Loucy (cell line): ENCODE results near the gene LGR4.

Source experiments
- H2AFZ ChIP-seq: fragments of 200-600 bp; sonication (generic); 2 replicates; pipeline ENCODE4 v1.6.0; 2016; ENCODE audit warnings: antibody characterized with exemption, mild to moderate bottlenecking, low read length, moderate library complexity
- H3F3A ChIP-seq: fragments of 200-600 bp; 2 replicates; pipeline ENCODE4 v1.6.0; 2016; ENCODE audit warnings: antibody characterized with exemption, low read depth, mild to moderate bottlenecking
- H3K27me3 ChIP-seq: fragments of 200-600 bp; sonication (generic); 2 replicates; pipeline ENCODE4 v1.6.1; 2014; ENCODE audit warnings: low read length, mild to moderate bottlenecking; ENCODE audit not compliant: insufficient read depth, poor library complexity, severe bottlenecking
- H3K36me3 ChIP-seq: fragments of 200-600 bp; sonication (generic); 2 replicates; pipeline ENCODE4 v1.6.1; 2016; ENCODE audit warnings: low read length; ENCODE audit not compliant: insufficient read depth
- H3K4me1 ChIP-seq: fragments of 200-600 bp; sonication (generic); 2 replicates; pipeline ENCODE4 v1.5.1; 2014; ENCODE audit warnings: low read length, mild to moderate bottlenecking; ENCODE audit not compliant: insufficient read depth, poor library complexity, severe bottlenecking
- H3K4me2 ChIP-seq: fragments of 200-600 bp; sonication (generic); 2 replicates; pipeline ENCODE4 v1.6.0; 2014; ENCODE audit warnings: antibody characterized with exemption, low read length, low read depth, mild to moderate bottlenecking; ENCODE audit not compliant: poor library complexity, severe bottlenecking
- H3K4me3 ChIP-seq: fragments of 200-600 bp; sonication (generic); 2 replicates; pipeline ENCODE4 v1.5.1; 2014; ENCODE audit warnings: low read length, mild to moderate bottlenecking, mixed read lengths; ENCODE audit not compliant: poor library complexity, severe bottlenecking
- H3K79me2 ChIP-seq: fragments of 200-600 bp; sonication (generic); 2 replicates; pipeline ENCODE4 v1.6.1; 2014; ENCODE audit warnings: low read length; ENCODE audit not compliant: insufficient read depth
- H3K9ac ChIP-seq: fragments of 200-600 bp; sonication (generic); 2 replicates; pipeline ENCODE4 v1.6.0; 2014; ENCODE audit warnings: mild to moderate bottlenecking, low read depth, low read length, moderate library complexity; ENCODE audit not compliant: poor library complexity, severe bottlenecking
- H3K9me2 ChIP-seq: fragments of 200-600 bp; sonication (generic); replicated peaks from 2 replicates; pipeline ENCODE4 v1.6.1; 2016; ENCODE audit warnings: low read depth, low read length, mixed read lengths
- H3K9me3 ChIP-seq: fragments of 200-600 bp; sonication (generic); 2 replicates; pipeline ENCODE4 v1.6.1; 2014; ENCODE audit warnings: mild to moderate bottlenecking, antibody characterized with exemption, low read length, low read depth; ENCODE audit not compliant: insufficient read depth
- H4K20me1 ChIP-seq: fragments of 200-600 bp; sonication (generic); 2 replicates; pipeline ENCODE4 v1.6.0; 2014; ENCODE audit warnings: antibody characterized with exemption, low read length, mild to moderate bottlenecking; ENCODE audit not compliant: insufficient read depth, poor library complexity, severe bottlenecking
- EZH2phosphoT487 ChIP-seq: fragments of 200-600 bp; IDR thresholded peaks from 2 replicates; pipeline ENCODE4 v1.6.1; 2018; ENCODE audit warnings: antibody characterized with exemption, mild to moderate bottlenecking, moderate library complexity, borderline replicate concordance
- TF ChIP-seq, protein P1 (sequence below): fragments of 200-600 bp; sonication (generic); conservative IDR thresholded peaks from 2 replicates; pipeline ENCODE4 v1.5.1; 2014; ENCODE audit warnings: mild to moderate bottlenecking, antibody characterized with exemption, low read length

LGR4 gene

DNA sequence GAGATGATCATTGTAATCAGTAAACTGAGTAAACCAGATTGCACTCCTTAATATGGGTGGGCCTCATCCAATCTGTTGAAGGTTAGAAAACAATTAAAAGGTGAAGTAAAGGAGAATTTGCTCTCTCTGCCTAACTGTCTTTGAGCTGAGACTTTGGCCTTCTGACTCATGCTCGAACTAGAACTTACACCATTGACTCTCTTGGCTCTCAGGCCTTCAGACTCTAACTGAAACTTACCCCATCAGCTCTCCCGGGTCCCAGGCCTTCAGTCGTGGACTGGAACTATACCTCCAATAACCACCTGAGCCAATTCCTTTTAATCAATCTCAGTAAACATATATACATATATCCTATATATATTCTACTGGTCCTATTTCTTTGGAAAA, 34.0 kb downstream of the LGR4 start:
- H2AFZ ChIP-seq, result no peak overlapping the region
- H4K20me1 ChIP-seq, result no peaks in the 10 kb centered on the region
- H3K79me2 ChIP-seq, result no peaks in the 10 kb centered on the region
- H3K4me2 ChIP-seq, result no peak overlapping the region
- H3K4me1 ChIP-seq, result no peaks in the 10 kb centered on the region
- no peaks in the 10 kb centered on the region for H3F3A ChIP-seq
- no peak overlapping the region for H3K4me3 ChIP-seq
- no peak overlapping the region for H3K9ac ChIP-seq
- H3K27me3 ChIP-seq, result no peaks in the 10 kb centered on the region
- no peaks in the 10 kb centered on the region for H3K9me3 ChIP-seq
- no peaks in the 10 kb centered on the region for H3K36me3 ChIP-seq
- no peaks in the 10 kb centered on the region for H3K9me2 ChIP-seq
- no peak for TF ChIP-seq EZH2phosphoT487
- TF ChIP-seq, protein P1, sequence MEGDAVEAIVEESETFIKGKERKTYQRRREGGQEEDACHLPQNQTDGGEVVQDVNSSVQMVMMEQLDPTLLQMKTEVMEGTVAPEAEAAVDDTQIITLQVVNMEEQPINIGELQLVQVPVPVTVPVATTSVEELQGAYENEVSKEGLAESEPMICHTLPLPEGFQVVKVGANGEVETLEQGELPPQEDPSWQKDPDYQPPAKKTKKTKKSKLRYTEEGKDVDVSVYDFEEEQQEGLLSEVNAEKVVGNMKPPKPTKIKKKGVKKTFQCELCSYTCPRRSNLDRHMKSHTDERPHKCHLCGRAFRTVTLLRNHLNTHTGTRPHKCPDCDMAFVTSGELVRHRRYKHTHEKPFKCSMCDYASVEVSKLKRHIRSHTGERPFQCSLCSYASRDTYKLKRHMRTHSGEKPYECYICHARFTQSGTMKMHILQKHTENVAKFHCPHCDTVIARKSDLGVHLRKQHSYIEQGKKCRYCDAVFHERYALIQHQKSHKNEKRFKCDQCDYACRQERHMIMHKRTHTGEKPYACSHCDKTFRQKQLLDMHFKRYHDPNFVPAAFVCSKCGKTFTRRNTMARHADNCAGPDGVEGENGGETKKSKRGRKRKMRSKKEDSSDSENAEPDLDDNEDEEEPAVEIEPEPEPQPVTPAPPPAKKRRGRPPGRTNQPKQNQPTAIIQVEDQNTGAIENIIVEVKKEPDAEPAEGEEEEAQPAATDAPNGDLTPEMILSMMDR, result no peak

DNA sequence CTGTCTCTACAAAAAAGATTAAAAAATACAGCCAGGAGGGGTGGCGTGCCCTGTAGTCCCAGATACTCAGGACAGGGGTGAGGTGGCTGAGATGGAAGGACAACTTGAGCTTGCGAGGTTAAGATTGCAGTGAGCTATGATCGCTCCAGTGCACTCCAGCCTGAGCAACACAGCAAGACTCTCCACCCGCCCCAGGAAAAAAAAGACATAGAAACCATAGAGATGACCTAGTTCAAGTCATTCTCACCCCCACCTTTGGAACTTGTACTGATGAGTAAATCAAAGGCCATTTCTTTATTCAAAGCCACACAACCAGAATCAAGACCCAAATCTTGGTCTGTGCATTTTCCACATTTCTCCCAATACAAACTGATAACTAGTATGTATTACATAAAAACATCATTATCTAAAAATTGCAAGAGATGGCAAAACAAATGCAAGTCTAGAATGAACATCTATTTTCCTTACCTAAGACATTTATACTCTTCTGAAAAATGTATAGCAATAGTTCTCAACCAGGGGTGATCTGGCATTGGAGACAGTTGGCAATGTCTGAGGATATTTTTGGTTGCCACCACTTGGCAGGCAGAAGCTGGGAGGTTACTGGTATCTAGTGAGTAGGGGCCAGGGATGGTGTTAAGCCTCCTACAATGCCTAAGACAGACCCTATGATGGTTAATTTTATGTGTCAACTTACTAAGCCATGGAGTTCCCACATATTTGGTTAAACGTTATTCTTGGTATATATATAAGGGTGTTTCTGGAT, 34.6 kb downstream of the LGR4 start:
- no peaks in the 10 kb centered on the region for H3F3A ChIP-seq
- H3K4me1 ChIP-seq, result no peaks in the 10 kb centered on the region
- no peak overlapping the region for H3K9ac ChIP-seq
- TF ChIP-seq, protein P1, result no peak
- no peak for TF ChIP-seq EZH2phosphoT487
- no peaks in the 10 kb centered on the region for H3K9me2 ChIP-seq
- H3K36me3 ChIP-seq, result no peaks in the 10 kb centered on the region
- no peak overlapping the region for H2AFZ ChIP-seq
- H4K20me1 ChIP-seq, result no peaks in the 10 kb centered on the region
- no peaks in the 10 kb centered on the region for H3K27me3 ChIP-seq
- H3K4me3 ChIP-seq, result no peak overlapping the region
- H3K79me2 ChIP-seq, result no peaks in the 10 kb centered on the region
- no peak overlapping the region for H3K4me2 ChIP-seq
- no peaks in the 10 kb centered on the region for H3K9me3 ChIP-seq

DNA sequence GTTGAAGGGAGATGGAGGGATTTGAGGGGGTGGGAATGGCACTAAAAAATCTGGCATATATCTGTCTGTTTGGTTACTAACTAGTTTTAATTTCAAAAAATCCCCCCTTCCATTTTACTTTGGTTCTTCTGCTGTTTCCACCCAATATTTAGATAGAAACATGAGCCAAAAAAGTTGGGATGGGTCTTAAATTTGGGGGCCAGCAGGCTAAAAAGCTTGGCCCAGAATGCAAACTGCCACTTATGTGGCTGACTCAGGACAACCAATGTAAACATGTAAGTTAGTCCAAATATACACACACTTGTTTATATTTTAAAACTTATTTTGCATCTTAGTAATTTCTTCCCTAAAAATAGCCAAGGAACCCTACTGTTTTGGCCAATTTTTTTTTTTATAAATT, 35.7 kb downstream of the LGR4 start:
- Histone ChIP-seq H3K4me2 (no peak overlapping the region), H3K9me2 (no peaks in the 10 kb centered on the region), H3K27me3 (no peaks in the 10 kb centered on the region), H3K36me3 (no peaks in the 10 kb centered on the region), H3K4me3 (no peak overlapping the region), H3K9me3 (no peaks in the 10 kb centered on the region), H3K4me1 (no peaks in the 10 kb centered on the region), H4K20me1 (no peaks in the 10 kb centered on the region), H3K79me2 (no peaks in the 10 kb centered on the region), H3F3A (no peaks in the 10 kb centered on the region), H3K9ac (no peak overlapping the region), H2AFZ (no peak overlapping the region)
- TF ChIP-seq EZH2phosphoT487, result no peak
- TF ChIP-seq, protein P1, result no peak
